ENCODE results near the gene KCNQ5.

KCNQ5 gene

DNA sequence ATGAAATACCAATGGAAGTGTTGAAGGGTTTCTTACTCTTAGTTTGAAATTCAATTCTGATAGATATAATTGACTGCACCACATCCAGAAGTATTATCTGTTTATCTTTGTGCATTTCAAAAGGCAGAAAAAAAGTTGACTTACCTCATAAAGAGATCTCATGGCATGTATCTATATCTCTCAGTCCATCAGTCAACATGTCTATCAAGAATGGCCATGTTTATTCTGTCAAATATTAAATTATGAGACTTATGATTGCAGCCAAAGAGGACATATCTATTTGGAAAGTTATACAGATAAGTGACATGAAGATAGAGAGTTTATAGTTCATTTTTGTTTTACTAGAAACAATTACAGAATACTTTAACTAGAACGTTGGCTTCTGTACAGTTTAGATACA, 325.7 kb downstream of the KCNQ5 start:
- no peak for DNase-seq (ENCODE audit: low spot score)
- TF ChIP-seq CTCF (IDR thresholded peaks at IDR 0.05; ENCODE audit: poor library complexity, severe bottlenecking) = no peak
- H3K27ac ChIP-seq (ENCODE audit: poor library complexity, severe bottlenecking) = no peak overlapping the region
- no peaks in the 10 kb centered on the region for H3K9me3 ChIP-seq (ENCODE audit: severe bottlenecking)
- no peak for ATAC-seq (ENCODE audit: low read depth)
- H3K4me1 ChIP-seq (ENCODE audit: insufficient read depth, poor library complexity, severe bottlenecking) = peaks cover 12% of the 10 kb centered on the region
- no peaks in the 10 kb centered on the region for H3K27me3 ChIP-seq (ENCODE audit: insufficient read depth, poor library complexity, severe bottlenecking)
- no peaks in the 10 kb centered on the region for H3K36me3 ChIP-seq (ENCODE audit: low read depth)
- H3K4me3 ChIP-seq (ENCODE audit: severe bottlenecking) = no peak overlapping the region

- ATAC-seq (ENCODE audit: low read depth) = no peak
- Histone ChIP-seq H3K9me3 (ENCODE audit: severe bottlenecking) (no peaks in the 10 kb centered on the region), H3K4me3 (ENCODE audit: severe bottlenecking) (no peak overlapping the region), H3K36me3 (ENCODE audit: low read depth) (no peaks in the 10 kb centered on the region), H3K27me3 (ENCODE audit: insufficient read depth, poor library complexity, severe bottlenecking) (no peaks in the 10 kb centered on the region), H3K4me1 (ENCODE audit: insufficient read depth, poor library complexity, severe bottlenecking) (peaks cover 18% of the 10 kb centered on the region), H3K27ac (ENCODE audit: poor library complexity, severe bottlenecking) (no peak overlapping the region)
- no peak for TF ChIP-seq CTCF (IDR thresholded peaks at IDR 0.05; ENCODE audit: poor library complexity, severe bottlenecking)
- DNase-seq (ENCODE audit: low spot score) = no peak
Measured at GRCh38 chr6:72948153-72948552, 326.3 kb downstream of the KCNQ5 start.

GRCh38 chr6:72950114-72950860, 328.4 kb downstream of the KCNQ5 start:
- H3K27ac ChIP-seq (ENCODE audit: poor library complexity, severe bottlenecking) = no peak overlapping the region
- no peaks in the 10 kb centered on the region for H3K9me3 ChIP-seq (ENCODE audit: severe bottlenecking)
- H3K4me1 ChIP-seq (ENCODE audit: insufficient read depth, poor library complexity, severe bottlenecking) = peaks cover 27% of the 10 kb centered on the region
- no peak for TF ChIP-seq CTCF (IDR thresholded peaks at IDR 0.05; ENCODE audit: poor library complexity, severe bottlenecking)
- DNase-seq (ENCODE audit: low spot score) (no peak), ATAC-seq (ENCODE audit: low read depth) (peak; percentile 66)
- H3K36me3 ChIP-seq (ENCODE audit: low read depth) = no peaks in the 10 kb centered on the region
- H3K27me3 ChIP-seq (ENCODE audit: insufficient read depth, poor library complexity, severe bottlenecking) = no peaks in the 10 kb centered on the region
- H3K4me3 ChIP-seq (ENCODE audit: severe bottlenecking) = no peak overlapping the region

- H3K27ac ChIP-seq (ENCODE audit: poor library complexity, severe bottlenecking) = peak overlapping the region; percentile 57
Measured at GRCh38 chr6:72952808-72953630, 331.2 kb downstream of the KCNQ5 start.

More at GRCh38 chr6:72952808-72953630, 331.2 kb downstream of the KCNQ5 start:
- ATAC-seq (ENCODE audit: low read depth) (peak; percentile 56), DNase-seq (ENCODE audit: low spot score) (no peak)
- no peaks in the 10 kb centered on the region for H3K27me3 ChIP-seq (ENCODE audit: insufficient read depth, poor library complexity, severe bottlenecking)
- no peaks in the 10 kb centered on the region for H3K9me3 ChIP-seq (ENCODE audit: severe bottlenecking)
- H3K36me3 ChIP-seq (ENCODE audit: low read depth) = no peaks in the 10 kb centered on the region
- peaks cover 27% of the 10 kb centered on the region for H3K4me1 ChIP-seq (ENCODE audit: insufficient read depth, poor library complexity, severe bottlenecking)
- H3K4me3 ChIP-seq (ENCODE audit: severe bottlenecking) = no peak overlapping the region
- TF ChIP-seq CTCF (IDR thresholded peaks at IDR 0.05; ENCODE audit: poor library complexity, severe bottlenecking) = no peak

Measured in RWPE2 (cell line).